NCI-H748 (cell line): Measurements from ENCODE around the gene SLC6A1.

Experiments
- DNase-seq: peaks from one replicate; lab custom pipeline; 2025; ENCODE audit not compliant: unreplicated experiment; lab: John Stamatoyannopoulos, UW

Gene SLC6A1

GRCh38 chr3:10992943-10993728, 588 bp downstream of the SLC6A1 start:
- no peak for DNase-seq

GRCh38 chr3:10993729-10994065, 1.1 kb downstream of the SLC6A1 start:
- no peak for DNase-seq

- no peak for DNase-seq
These were observed 1.8 kb downstream of the SLC6A1 start for GRCh38 chr3:10994306-10994705.

GRCh38 chr3:10995871-10996270, 3.3 kb downstream of the SLC6A1 start:
- no peak for DNase-seq

- no peak for DNase-seq
These were observed 3.9 kb downstream of the SLC6A1 start for GRCh38 chr3:10996345-10997013.

GRCh38 chr3:10997196-10997595, 4.6 kb downstream of the SLC6A1 start:
- DNase-seq = no peak

- no peak for DNase-seq
These were observed 6.0 kb downstream of the SLC6A1 start for GRCh38 chr3:10998542-10998941.

- DNase-seq = no peak
These were observed 6.9 kb downstream of the SLC6A1 start for GRCh38 chr3:10999221-11000107.

- DNase-seq = no peak
These were observed 8.0 kb downstream of the SLC6A1 start for GRCh38 chr3:11000528-11000927.

GRCh38 chr3:11001020-11001657, 8.6 kb downstream of the SLC6A1 start:
- DNase-seq = peak; percentile 66

GRCh38 chr3:11001658-11002021, 9.1 kb downstream of the SLC6A1 start:
- DNase-seq = no peak

- DNase-seq = no peak
These were observed 9.8 kb downstream of the SLC6A1 start for GRCh38 chr3:11002371-11002807.

GRCh38 chr3:11004563-11004962, 12.0 kb downstream of the SLC6A1 start:
- DNase-seq = no peak

- no peak for DNase-seq
These were observed 13.2 kb downstream of the SLC6A1 start for GRCh38 chr3:11005686-11006256.

- DNase-seq = no peak
These were observed 14.7 kb downstream of the SLC6A1 start for GRCh38 chr3:11006986-11007933.

- peak; percentile 10 for DNase-seq
These were observed 17.4 kb downstream of the SLC6A1 start for GRCh38 chr3:11009898-11010297.

GRCh38 chr3:11010426-11011165, 18.0 kb downstream of the SLC6A1 start:
- DNase-seq = peak; percentile 24

- DNase-seq = no peak
These were observed 21.7 kb downstream of the SLC6A1 start for GRCh38 chr3:11014253-11014652.

GRCh38 chr3:11014752-11015151, 22.2 kb downstream of the SLC6A1 start:
- DNase-seq = no peak
